Vagina (tissue), 2 donors: Measurements from ENCODE around the gene NFATC2. TPM values are rescaled to one million over a fixed set of nuclear protein-coding genes. Genes with fewer than 3 reads are reported as not detected.
"Not testable (repeated sequence)": the region's sequence is repeated elsewhere in the genome, so short reads cannot be mapped to it uniquely, and the experiment has no call there.

Source experiments
- DNase-seq, 2 donors: peaks; one replicate each; pipeline ENCODE4 v3.0.0-alpha.2; 2017; ENCODE audit errors: extremely low spot score in 2 of 2
- H3K27ac ChIP-seq: fragments of 200-600 bp; sonication (generic); one replicate; pipeline ENCODE4 v1.5.1; 2019
- H3K27me3 ChIP-seq: fragments of 200-600 bp; sonication (generic); one replicate; pipeline ENCODE4 v1.5.1; 2019
- H3K36me3 ChIP-seq, 2 donors: fragments of 200-600 bp; sonication (generic); one replicate each; pipeline ENCODE4 v1.5.1; 2017 to 2019
- H3K4me1 ChIP-seq: fragments of 200-600 bp; sonication (generic); one replicate; pipeline ENCODE4 v1.5.1; 2019
- H3K4me3 ChIP-seq, 2 donors: fragments of 200-600 bp; sonication (generic); 1 replicate in 1 of 2; 2 replicates in 1 of 2; pipeline ENCODE4 v1.5.1; 2016 to 2019
- H3K9me3 ChIP-seq: fragments of 200-600 bp; sonication (generic); one replicate; pipeline ENCODE4 v1.5.1; 2019
- CTCF ChIP-seq, 3 experiments: fragments of 450-650 bp in 2 of 3; fragments of 200-600 bp in 1 of 3; sonication (generic) in 1 of 3; IDR thresholded peaks; one replicate each; pipeline ENCODE4 v1.5.1; 2017 to 2019; ENCODE audit warnings: antibody characterized with exemption in 3 of 3, mild to moderate bottlenecking in 2 of 3, moderate library complexity in 2 of 3
- POLR2A ChIP-seq, 2 donors: fragments of 450-650 bp; IDR thresholded peaks; one replicate each; pipeline ENCODE4 v1.6.1; 2017; ENCODE audit warnings: antibody characterized with exemption in 2 of 2, mild to moderate bottlenecking in 2 of 2, moderate library complexity in 2 of 2
- POLR2AphosphoS5 ChIP-seq, 2 donors: sonication (generic); formaldehyde crosslinking; IDR thresholded peaks; one replicate each; pipeline ENCODE4 v1.9.0; 2017; ENCODE audit warnings: antibody characterized with exemption in 2 of 2, mild to moderate bottlenecking in 2 of 2, low read depth in 1 of 2; ENCODE audit not compliant: insufficient read depth in 1 of 2
- intact Hi-C: fragments of 100-400 bp; cut with DNase I; formaldehyde crosslinking; loops from one replicate; pipeline ENCODE4 v1.15.1; 2023
- total RNA-seq: library from RNA; depleted of rRNA; stranded (reverse); fragments of >200 nt; gene quantifications from one replicate; pipeline ENCODE4 v1.2.3, GENCODE V29; 2016

NFATC2 gene
- total RNA-seq, 1 donor from 2014 or later, result 7.4 TPM

GRCh38 chr20:51348876-51349275, 193.6 kb downstream of the NFATC2 start:
- Histone ChIP-seq H3K27me3 (no peaks in the 10 kb centered on the region), H3K4me3 (no peak overlapping the region), H3K27ac (no peak overlapping the region), H3K4me1 (no peaks in the 10 kb centered on the region), H3K36me3 (no peaks in the 10 kb centered on the region), H3K9me3 (no peaks in the 10 kb centered on the region)
- intact Hi-C loops, result no loop called here
- no peak for DNase-seq
- TF ChIP-seq CTCF (IDR thresholded peaks at IDR 0.05) (no peak), POLR2AphosphoS5 (IDR thresholded peaks at IDR 0.05; ENCODE audit: insufficient read depth in 1 of 2, low read depth in 1 of 2) (no peak), POLR2A (IDR thresholded peaks at IDR 0.05) (no peak)

GRCh38 chr20:51347831-51348230, 194.7 kb downstream of the NFATC2 start:
- H3K27ac ChIP-seq, result no peak overlapping the region
- H3K4me3 ChIP-seq, result no peak overlapping the region
- TF ChIP-seq POLR2A (IDR thresholded peaks at IDR 0.05) (no peak), POLR2AphosphoS5 (IDR thresholded peaks at IDR 0.05; ENCODE audit: insufficient read depth in 1 of 2, low read depth in 1 of 2) (no peak), CTCF (IDR thresholded peaks at IDR 0.05) (no peak)
- no peak for DNase-seq
- H3K4me1 ChIP-seq, result no peaks in the 10 kb centered on the region
- H3K9me3 ChIP-seq, result no peaks in the 10 kb centered on the region
- H3K36me3 ChIP-seq, result no peaks in the 10 kb centered on the region
- intact Hi-C loops, result no loop called here
- H3K27me3 ChIP-seq, result no peaks in the 10 kb centered on the region

- Histone ChIP-seq H3K36me3 (no peaks in the 10 kb centered on the region), H3K4me3 (no peak overlapping the region), H3K27me3 (no peaks in the 10 kb centered on the region), H3K9me3 (no peaks in the 10 kb centered on the region), H3K4me1 (no peaks in the 10 kb centered on the region), H3K27ac (no peak overlapping the region)
- intact Hi-C loops, result no loop called here
- no peak for DNase-seq
- no peak for TF ChIP-seq POLR2A (IDR thresholded peaks at IDR 0.05)
Observed at GRCh38 chr20:51346686-51347485, 195.6 kb downstream of the NFATC2 start.

GRCh38 chr20:51345601-51346101, 196.9 kb downstream of the NFATC2 start:
- TF ChIP-seq POLR2AphosphoS5 (IDR thresholded peaks at IDR 0.05; ENCODE audit: insufficient read depth in 1 of 2, low read depth in 1 of 2), result no peak
- TF ChIP-seq CTCF (IDR thresholded peaks at IDR 0.05), result no peak
- TF ChIP-seq POLR2A (IDR thresholded peaks at IDR 0.05), result no peak
- no peaks in the 10 kb centered on the region for H3K36me3 ChIP-seq
- intact Hi-C loops, result no loop called here
- no peak overlapping the region for H3K27ac ChIP-seq
- no peaks in the 10 kb centered on the region for H3K4me1 ChIP-seq
- DNase-seq, result no peak
- no peak overlapping the region for H3K4me3 ChIP-seq
- H3K27me3 ChIP-seq, result no peaks in the 10 kb centered on the region
- H3K9me3 ChIP-seq, result no peaks in the 10 kb centered on the region

GRCh38 chr20:51343802-51344201, 198.7 kb downstream of the NFATC2 start:
- intact Hi-C loops, DNase-seq, H3K4me3 ChIP-seq, H3K4me1 ChIP-seq, H3K27ac ChIP-seq, H3K36me3 ChIP-seq, H3K27me3 ChIP-seq, H3K9me3 ChIP-seq: not testable (repeated sequence)

GRCh38 chr20:51342510-51343236, 199.8 kb downstream of the NFATC2 start:
- H3K9me3 ChIP-seq, result no peaks in the 10 kb centered on the region
- H3K4me3 ChIP-seq, result no peak overlapping the region
- no peaks in the 10 kb centered on the region for H3K27me3 ChIP-seq
- DNase-seq, result no peak
- H3K4me1 ChIP-seq, result no peaks in the 10 kb centered on the region
- H3K36me3 ChIP-seq, result no peaks in the 10 kb centered on the region
- TF ChIP-seq CTCF (IDR thresholded peaks at IDR 0.05) (no peak), POLR2AphosphoS5 (IDR thresholded peaks at IDR 0.05; ENCODE audit: insufficient read depth in 1 of 2, low read depth in 1 of 2) (no peak), POLR2A (IDR thresholded peaks at IDR 0.05) (no peak)
- H3K27ac ChIP-seq, result no peak overlapping the region
- intact Hi-C loops, result no loop called here
